H1 (cell line): ENCODE results near the gene MAPRE2. TPM values are rescaled to one million over a fixed set of nuclear protein-coding genes. Genes with fewer than 3 reads are reported as not detected.

Experiments
- CTCF ChIA-PET: fragments of 300-600 bp; sonication (Branson Sonifier 250); formaldehyde crosslinking; loops from one replicate; lab custom pipeline; 2021; ENCODE audit not compliant: partially characterized antibody; lab: Charles Lee
- POLR2A ChIA-PET: fragments of 300-600 bp; sonication (Branson Sonifier 250); formaldehyde crosslinking; loops from one replicate; lab custom pipeline; 2021; ENCODE audit warnings: inconsistent platforms; ENCODE audit not compliant: partially characterized antibody; lab: Charles Lee
- DNase-seq, 2 experiments: peaks; one replicate each; pipeline versions ENCODE4 v3.0.0 to v3.0.0-alpha.2; 2010 to 2022; ENCODE audit warnings: low spot score in 2 of 2, low read depth in 1 of 2, mixed read lengths in 1 of 2
- FAIRE-seq: peaks from 2 replicates; lab custom pipeline; 2011; peaks lifted over from hg19 to GRCh38; lab: Jason Lieb, UNC
- H2AFZ ChIP-seq: 2 replicates; pipeline ENCODE4 v1.8.1; 2012; ENCODE audit warnings: low read length, inconsistent platforms
- H2AK5ac ChIP-seq: 2 replicates; pipeline ENCODE4 v1.6.1; 2013; ENCODE audit warnings: low read depth, low read length
- H2BK120ac ChIP-seq: replicated peaks from 2 replicates; pipeline ENCODE3; 2013; ENCODE audit warnings: low read depth, low read length, inconsistent platforms
- H2BK12ac ChIP-seq: 2 replicates; pipeline ENCODE4 v1.6.1; 2013; ENCODE audit warnings: low read depth, low read length
- H2BK15ac ChIP-seq: 2 replicates; pipeline ENCODE4 v1.6.1; 2013; ENCODE audit warnings: low read length
- H2BK20ac ChIP-seq: 2 replicates; pipeline ENCODE4 v1.6.1; 2013; ENCODE audit warnings: low read length
- H2BK5ac ChIP-seq: 2 replicates; pipeline ENCODE4 v1.6.1; 2013; ENCODE audit warnings: low read depth, low read length
- H3K14ac ChIP-seq: 2 replicates; pipeline ENCODE4 v1.6.1; 2013; ENCODE audit warnings: inconsistent platforms; ENCODE audit not compliant: insufficient read length
- H3K18ac ChIP-seq: 2 replicates; pipeline ENCODE4 v1.6.1; 2013; ENCODE audit warnings: low read length; ENCODE audit errors: extremely low read depth
- H3K23ac ChIP-seq: 2 replicates; pipeline ENCODE4 v1.6.1; 2013; ENCODE audit warnings: inconsistent platforms; ENCODE audit not compliant: insufficient read length
- H3K23me2 ChIP-seq: 2 replicates; pipeline ENCODE4 v1.6.1; 2013; ENCODE audit warnings: low read depth, low read length
- H3K27ac ChIP-seq: 2 replicates; pipeline ENCODE4 v1.6.1; 2011; ENCODE audit warnings: low read depth, low read length, inconsistent platforms
- H3K27me3 ChIP-seq, 4 experiments: replicated peaks in 1 of 4; 1 replicate in 1 of 4; 2 replicates in 3 of 4; pipeline versions ENCODE4 v1.6.1 to v1.8.1; 2011 to 2013; ENCODE audit warnings: low read length in 3 of 4, mild to moderate bottlenecking in 3 of 4, inconsistent platforms in 2 of 4, mixed read lengths in 2 of 4, moderate library complexity in 1 of 4; ENCODE audit not compliant: control insufficient read depth in 3 of 4, insufficient read depth in 3 of 4; ENCODE audit errors: extremely low read depth in 1 of 4
- H3K36me3 ChIP-seq, 4 experiments: 2 replicates each; pipeline versions ENCODE4 v1.6.1 to v1.8.1; 2011 to 2013; ENCODE audit warnings: mild to moderate bottlenecking in 4 of 4, low read length in 3 of 4, moderate library complexity in 2 of 4, control low read depth in 1 of 4, inconsistent platforms in 1 of 4; ENCODE audit not compliant: insufficient read depth in 4 of 4, control insufficient read depth in 2 of 4
- H3K4ac ChIP-seq: replicated peaks from 2 replicates; pipeline ENCODE3; 2013; ENCODE audit warnings: low read length, low read depth, mixed read lengths, inconsistent platforms; ENCODE audit not compliant: insufficient read length
- H3K4me1 ChIP-seq, 4 experiments: replicated peaks in 1 of 4; 1 replicate in 1 of 4; 2 replicates in 3 of 4; pipeline versions ENCODE4 v1.6.1 to v1.8.1; 2011 to 2013; ENCODE audit warnings: low read length in 3 of 4, inconsistent platforms in 2 of 4, mixed read lengths in 1 of 4; ENCODE audit not compliant: insufficient read depth in 4 of 4, control insufficient read depth in 3 of 4
- H3K4me2 ChIP-seq, 2 experiments: 2 replicates each; pipeline versions ENCODE4 v1.6.1 to v1.8.1; 2011 to 2013; ENCODE audit warnings: low read depth in 2 of 2, low read length in 2 of 2, control low read depth in 1 of 2, inconsistent platforms in 1 of 2, mild to moderate bottlenecking in 1 of 2; ENCODE audit not compliant: insufficient read depth in 1 of 2
- H3K4me3 ChIP-seq, 4 experiments: fragments of 200-600, 300-600 bp in 1 of 4; sonication (generic), shearing (Covaris generic), sonication (Bioruptor Twin) in 1 of 4; 2 replicates each; pipeline versions ENCODE4 v1.5.1 to v1.8.1; 2011 to 2016; ENCODE audit warnings: low read length in 4 of 4, low read depth in 3 of 4, control low read depth in 2 of 4, inconsistent platforms in 2 of 4, mild to moderate bottlenecking in 2 of 4, mixed read lengths in 1 of 4, moderate library complexity in 1 of 4; ENCODE audit not compliant: insufficient read depth in 2 of 4; ENCODE audit errors: extremely low read depth in 1 of 4
- H3K56ac ChIP-seq: replicated peaks from 2 replicates; pipeline ENCODE3; 2013; ENCODE audit warnings: low read depth, mild to moderate bottlenecking, mixed read lengths, low read length, inconsistent platforms; ENCODE audit not compliant: insufficient read length
- H3K79me1 ChIP-seq: 2 replicates; pipeline ENCODE4 v1.6.1; 2013; ENCODE audit warnings: low read depth, low read length, control low read depth
- H3K79me2 ChIP-seq, 2 experiments: 2 replicates each; pipeline versions ENCODE4 v1.6.1 to v1.8.1; 2012 to 2013; ENCODE audit warnings: low read length in 2 of 2, mild to moderate bottlenecking in 2 of 2, inconsistent platforms in 1 of 2; ENCODE audit not compliant: insufficient read depth in 2 of 2, control insufficient read depth in 1 of 2
- H3K9ac ChIP-seq, 4 experiments: replicated peaks in 1 of 4; 1 replicate in 1 of 4; 2 replicates in 3 of 4; pipeline versions ENCODE4 v1.6.1 to v1.8.1; 2011 to 2013; ENCODE audit warnings: low read depth in 3 of 4, low read length in 3 of 4, control low read depth in 2 of 4, mild to moderate bottlenecking in 2 of 4, moderate library complexity in 2 of 4, inconsistent platforms in 1 of 4; ENCODE audit errors: extremely low read depth in 1 of 4
- H3K9me3 ChIP-seq, 2 experiments: 2 replicates each; pipeline versions ENCODE4 v1.6.1 to v1.8.1; 2012 to 2013; ENCODE audit warnings: mild to moderate bottlenecking in 2 of 2, moderate library complexity in 2 of 2, control low read depth in 1 of 2, inconsistent platforms in 1 of 2, low read depth in 1 of 2, low read length in 1 of 2, mixed read lengths in 1 of 2; ENCODE audit not compliant: insufficient read depth in 2 of 2
- H4K20me1 ChIP-seq, 2 experiments: replicated peaks in 1 of 2; 2 replicates each; pipeline versions ENCODE3 to v1.8.1; 2011 to 2013; ENCODE audit warnings: inconsistent platforms in 2 of 2, low read length in 2 of 2, mild to moderate bottlenecking in 1 of 2; ENCODE audit not compliant: insufficient read depth in 2 of 2, control insufficient read depth in 1 of 2
- H4K5ac ChIP-seq: 2 replicates; pipeline ENCODE4 v1.6.1; 2013; ENCODE audit warnings: low read length, low read depth, mixed read lengths, inconsistent platforms; ENCODE audit not compliant: insufficient read length
- H4K8ac ChIP-seq: 2 replicates; pipeline ENCODE4 v1.8.0; 2013; ENCODE audit warnings: mild to moderate bottlenecking, moderate library complexity, low read length, inconsistent platforms; ENCODE audit not compliant: insufficient read depth; ENCODE audit errors: extremely low read depth
- H4K91ac ChIP-seq: replicated peaks from 2 replicates; pipeline ENCODE3; 2013; ENCODE audit warnings: low read length, mixed read lengths, inconsistent platforms; ENCODE audit not compliant: insufficient read length
- CEBPB ChIP-seq: IDR thresholded peaks from 2 replicates; pipeline ENCODE4 v1.6.1; 2012; ENCODE audit warnings: low read depth, low read length
- CTBP2 ChIP-seq: IDR thresholded peaks from 2 replicates; pipeline ENCODE4 v1.7.0; 2011; ENCODE audit warnings: borderline replicate concordance, mild to moderate bottlenecking, moderate library complexity, mixed read lengths, low read length; ENCODE audit not compliant: insufficient read depth, insufficient read length
- NANOG ChIP-seq: IDR thresholded peaks from 2 replicates; pipeline ENCODE4 v1.6.1; 2011; ENCODE audit warnings: low read length, low read depth, mild to moderate bottlenecking, inconsistent platforms; ENCODE audit not compliant: insufficient read depth, poor library complexity, severe bottlenecking
- RAD21 ChIP-seq, 2 experiments: IDR thresholded peaks in 1 of 2; conservative IDR thresholded peaks in 1 of 2; 2 replicates each; pipeline ENCODE4 v1.6.1; 2011; ENCODE audit warnings: low read depth in 2 of 2, low read length in 2 of 2, improper control_type of control experiment in 1 of 2, inconsistent platforms in 1 of 2, mild to moderate bottlenecking in 1 of 2, moderate library complexity in 1 of 2
- SP4 ChIP-seq: IDR thresholded peaks from 2 replicates; pipeline ENCODE4 v1.6.1; 2012; ENCODE audit warnings: low read length, inconsistent platforms
- TAF1 ChIP-seq: IDR thresholded peaks from 2 replicates; pipeline ENCODE4 v1.6.1; 2011; ENCODE audit warnings: mild to moderate bottlenecking, low read depth, low read length
- WGBS, 2 experiments: shearing (Covaris generic) in 1 of 2; methylation state at CpG; one replicate each; pipeline versions ENCODE4 v1.1.6 to v1.1.7; 2013 to 2015; ENCODE audit warnings: low lambda C conversion rate in 2 of 2, mixed read lengths in 2 of 2, inconsistent platforms in 1 of 2, low coverage in 1 of 2, missing lambda C conversion rate in 1 of 2; ENCODE audit not compliant: insufficient replicate concordance in 2 of 2, insufficient coverage in 1 of 2, insufficient read length in 1 of 2; ENCODE audit errors: extremely low coverage in 1 of 2, missing lambda C conversion rate in 1 of 2; 5-methylcytosine and 5-hydroxymethylcytosine counted together
- polyA plus RNA-seq, 7 experiments: library from polyadenylated mRNA; depleted of rRNA in 3 of 7; stranded (reverse) in 5 of 7; unstranded in 2 of 7; fragments of >200 nt in 5 of 7; fragments of 200-250 nt in 2 of 7; gene quantifications; 1 replicate in 5 of 7; 2 replicates in 1 of 7; 4 replicates in 1 of 7; pipeline versions ENCODE4 v1.2.1 to v1.2.3, GENCODE V29; 2011 to 2013; ENCODE audit warnings: missing spikeins in 2 of 7, mixed read lengths in 2 of 7
- total RNA-seq: library from RNA; stranded (reverse); fragmentation: NEBNext Ultra II Directional; extraction: Animal tissue kit (Norgen Biotek cat#: 25700); gene quantifications from 2 replicates; pipeline ENCODE4 v1.2.1, GENCODE V29; 2021

MAPRE2 gene
- total and polyA plus RNA-seq, 2 of the 8 experiments (the other 6 are each of a cell fraction or from before 2014, with no cell fraction given), result 32.6 to 33.1 TPM

DNA sequence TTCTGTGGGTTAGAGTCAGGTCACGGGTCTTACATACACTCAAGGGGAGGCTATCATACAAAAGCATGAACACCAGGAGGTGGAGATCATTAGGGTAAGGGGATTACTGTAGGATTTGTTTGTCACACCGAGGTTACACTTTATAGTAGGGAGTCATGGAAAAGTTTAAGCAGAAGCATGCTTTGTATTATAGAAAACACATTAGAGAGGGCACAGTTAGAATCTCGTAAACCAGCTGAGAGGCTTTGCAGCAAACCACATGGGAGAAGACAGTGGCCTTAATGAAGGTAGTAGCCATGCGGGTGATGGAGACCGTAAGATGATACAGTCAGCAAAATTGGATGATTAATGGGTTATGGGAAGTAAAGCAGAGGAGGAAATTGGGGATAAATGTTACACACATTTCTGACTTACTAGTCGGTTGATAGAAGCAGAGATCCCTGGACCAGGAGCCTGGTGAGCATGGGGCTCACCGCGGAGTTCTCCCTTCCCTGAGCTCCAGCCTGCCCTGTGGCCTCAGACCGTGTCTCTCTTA lies 75.6 kb downstream of the MAPRE2 start:
- no peak overlapping the region for H2BK120ac ChIP-seq
- ChIA-PET POLR2A (no interaction called here), CTCF (interaction anchor here (1.0 kb wide), 1 partner anchor 10 kb away, joined by 3 read pairs; no protein-coding TSS in a partner anchor)
- FAIRE-seq (no peak), DNase-seq (no peak)
- H3K23me2 ChIP-seq, result no peaks in the 10 kb centered on the region
- no peak overlapping the region for H3K14ac ChIP-seq
- H2AFZ ChIP-seq, result no peak overlapping the region
- H2AK5ac ChIP-seq, result no peak overlapping the region
- H3K9ac ChIP-seq, result no peak overlapping the region
- no peak overlapping the region for H4K8ac ChIP-seq
- H3K79me1 ChIP-seq, result no peaks in the 10 kb centered on the region; the same call in 1 of the 2 replicates
- H3K4me3 ChIP-seq, result no peak overlapping the region
- TF ChIP-seq NANOG (no peak), SP4 (no peak), RAD21 (IDR thresholded peaks at IDR 0.05 in 1 of 2, conservative IDR thresholded peaks at IDR 0.05 in 1 of 2; ENCODE audit: low read depth in 2 of 2, low read length in 2 of 2) (no peak), CEBPB (no peak), TAF1 (no peak), CTBP2 (no peak)
- no peaks in the 10 kb centered on the region for H3K27me3 ChIP-seq
- peaks cover 0 to 2% of the 10 kb centered on the region in 2 experiments for H4K20me1 ChIP-seq
- no peak overlapping the region for H3K56ac ChIP-seq
- no peak overlapping the region for H2BK12ac ChIP-seq
- H3K4me2 ChIP-seq, result no peak overlapping the region
- H3K36me3 ChIP-seq, result no peaks in the 10 kb centered on the region
- no peaks in the 10 kb centered on the region for H3K79me2 ChIP-seq
- H3K23ac ChIP-seq, result no peak overlapping the region
- H4K91ac ChIP-seq, result no peak overlapping the region
- peaks cover 0 to 4% (median 1%) of the 10 kb centered on the region in 4 experiments; a peak in 2 of 7 replicates for H3K4me1 ChIP-seq
- H3K4ac ChIP-seq, result no peak overlapping the region
- no peak overlapping the region for H2BK20ac ChIP-seq
- no peak overlapping the region for H2BK15ac ChIP-seq
- H3K27ac ChIP-seq, result no peak overlapping the region
- H3K9me3 ChIP-seq, result no peaks in the 10 kb centered on the region
- no peak overlapping the region for H3K18ac ChIP-seq
- H4K5ac ChIP-seq, result no peak overlapping the region
- 92% methylated on average over 9 of the region's 9 CpGs; no CpG with 5 or more reads in 1 of the 2 experiments for WGBS, 2 experiments
- no peak overlapping the region for H2BK5ac ChIP-seq
